ENCODE measurements around the gene PSG6.
"Not testable (repeated sequence)": the region's sequence is repeated elsewhere in the genome, so short reads cannot be mapped to it uniquely, and the experiment has no call there.

DNA sequence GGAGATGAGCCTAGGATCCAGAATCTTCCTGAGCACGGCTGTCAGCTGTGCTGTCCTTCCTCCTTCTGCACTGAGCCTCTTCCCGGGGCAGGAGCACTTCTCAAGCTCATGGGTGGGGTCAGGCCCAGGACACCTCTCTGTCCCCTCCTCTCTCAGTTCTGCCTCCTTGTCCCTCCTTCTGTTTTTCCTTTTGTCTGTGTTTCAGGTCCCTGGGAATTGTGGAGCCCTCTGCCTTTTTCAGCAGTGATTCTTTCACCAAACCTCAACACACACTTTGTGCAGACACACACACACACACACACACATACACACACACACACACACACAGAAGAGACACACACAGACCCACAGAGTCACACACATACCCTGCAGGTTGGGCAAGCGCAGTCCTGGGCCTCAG lies 19.4 kb upstream of the PSG6 start, which contains the start of gene PSG7:
- not testable (repeated sequence) for TF ChIP-seq JUND (IDR thresholded peaks at IDR 0.05; ENCODE audit: low read length); RBBP5 (IDR thresholded peaks at IDR 0.05; ENCODE audit: borderline replicate concordance, low read depth, low read length); FOSL1 (IDR thresholded peaks at IDR 0.05; ENCODE audit: insufficient read depth, low read depth, low read length); RFX5 (IDR thresholded peaks at IDR 0.05; ENCODE audit: borderline replicate concordance, low read depth, low read length); POLR2AphosphoS5 (IDR thresholded peaks at IDR 0.05; ENCODE audit: low read depth, low read length); POLR2A (IDR thresholded peaks at IDR 0.05; ENCODE audit: control extremely low read depth in 1 of 2, low read depth in 2 of 2, low read length in 2 of 2); ZNF274 (IDR thresholded peaks at IDR 0.05; ENCODE audit: borderline replicate concordance, extremely low read depth, low read length); RAD21 (IDR thresholded peaks at IDR 0.05 in 1 of 2, conservative IDR thresholded peaks at IDR 0.05 in 1 of 2; ENCODE audit: low read depth in 2 of 2, low read length in 2 of 2); CEBPB (IDR thresholded peaks at IDR 0.05; ENCODE audit: low read depth, low read length); SP2 (IDR thresholded peaks at IDR 0.05; ENCODE audit: low read length); YY1 (IDR thresholded peaks at IDR 0.05; ENCODE audit: low read depth, low read length)
- TF ChIP-seq, protein P1, sequence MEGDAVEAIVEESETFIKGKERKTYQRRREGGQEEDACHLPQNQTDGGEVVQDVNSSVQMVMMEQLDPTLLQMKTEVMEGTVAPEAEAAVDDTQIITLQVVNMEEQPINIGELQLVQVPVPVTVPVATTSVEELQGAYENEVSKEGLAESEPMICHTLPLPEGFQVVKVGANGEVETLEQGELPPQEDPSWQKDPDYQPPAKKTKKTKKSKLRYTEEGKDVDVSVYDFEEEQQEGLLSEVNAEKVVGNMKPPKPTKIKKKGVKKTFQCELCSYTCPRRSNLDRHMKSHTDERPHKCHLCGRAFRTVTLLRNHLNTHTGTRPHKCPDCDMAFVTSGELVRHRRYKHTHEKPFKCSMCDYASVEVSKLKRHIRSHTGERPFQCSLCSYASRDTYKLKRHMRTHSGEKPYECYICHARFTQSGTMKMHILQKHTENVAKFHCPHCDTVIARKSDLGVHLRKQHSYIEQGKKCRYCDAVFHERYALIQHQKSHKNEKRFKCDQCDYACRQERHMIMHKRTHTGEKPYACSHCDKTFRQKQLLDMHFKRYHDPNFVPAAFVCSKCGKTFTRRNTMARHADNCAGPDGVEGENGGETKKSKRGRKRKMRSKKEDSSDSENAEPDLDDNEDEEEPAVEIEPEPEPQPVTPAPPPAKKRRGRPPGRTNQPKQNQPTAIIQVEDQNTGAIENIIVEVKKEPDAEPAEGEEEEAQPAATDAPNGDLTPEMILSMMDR (IDR thresholded peaks at IDR 0.05; ENCODE audit: control extremely low read depth in 1 of 3, insufficient read depth in 1 of 3, low read depth in 1 of 3, low read length in 3 of 3) = not testable (repeated sequence)
- TF ChIP-seq, protein P2, sequence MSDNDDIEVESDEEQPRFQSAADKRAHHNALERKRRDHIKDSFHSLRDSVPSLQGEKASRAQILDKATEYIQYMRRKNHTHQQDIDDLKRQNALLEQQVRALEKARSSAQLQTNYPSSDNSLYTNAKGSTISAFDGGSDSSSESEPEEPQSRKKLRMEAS (IDR thresholded peaks at IDR 0.05) = not testable (repeated sequence)
- TF ChIP-seq, protein P3, sequence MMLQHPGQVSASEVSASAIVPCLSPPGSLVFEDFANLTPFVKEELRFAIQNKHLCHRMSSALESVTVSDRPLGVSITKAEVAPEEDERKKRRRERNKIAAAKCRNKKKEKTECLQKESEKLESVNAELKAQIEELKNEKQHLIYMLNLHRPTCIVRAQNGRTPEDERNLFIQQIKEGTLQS (IDR thresholded peaks at IDR 0.05; ENCODE audit: insufficient read depth, low read depth, low read length) = not testable (repeated sequence)

Data from H1 (cell line).